Measurements from ENCODE around the gene ZP2. TPM values are rescaled to one million over a fixed set of nuclear protein-coding genes. Genes with fewer than 3 reads are reported as not detected.
"Not testable (repeated sequence)": the region's sequence is repeated elsewhere in the genome, so short reads cannot be mapped to it uniquely, and the experiment has no call there.

The ZP2 gene
- total RNA-seq, 1 donor from 2014 or later: not detected

DNA sequence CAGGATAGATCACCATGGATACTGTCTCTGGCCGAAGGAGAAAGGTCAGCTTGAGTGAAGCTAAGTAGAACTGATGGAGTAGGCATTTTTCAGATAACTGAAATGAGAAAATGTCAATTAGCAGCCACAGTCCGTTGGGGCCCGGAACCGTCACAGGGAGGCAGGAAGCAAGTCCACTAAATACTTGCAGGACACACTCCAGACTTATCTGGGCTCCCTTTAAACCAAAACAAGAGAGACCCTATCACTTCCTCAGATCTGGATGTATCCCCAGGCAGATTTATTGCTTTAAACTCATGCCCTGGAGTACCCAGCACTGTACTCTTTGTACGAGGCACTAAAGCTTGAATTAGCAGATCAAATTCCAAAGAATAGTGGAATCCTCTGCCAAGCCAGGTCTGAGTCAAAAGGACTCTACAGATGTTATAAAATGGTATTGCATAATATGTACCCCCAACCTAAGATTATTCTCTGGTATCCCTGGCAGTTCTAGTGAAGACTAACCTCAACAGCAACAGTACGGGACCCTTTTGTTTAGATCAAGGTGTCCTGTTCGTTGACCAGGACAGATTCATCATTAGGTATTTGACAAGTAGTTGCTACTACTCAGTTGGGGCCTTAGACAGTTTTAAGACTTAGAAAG, 8.1 kb downstream of the ZP2 start:
- H3K4me3 Mint-ChIP-seq (ENCODE audit: unreplicated experiment): no peak overlapping the region
- H3K27me3 Mint-ChIP-seq (ENCODE audit: low read depth): peaks cover 50% of the 10 kb centered on the region
- H3K36me3 Mint-ChIP-seq (ENCODE audit: low read depth): no peaks in the 10 kb centered on the region
- no peak overlapping the region for H3K27ac Mint-ChIP-seq (ENCODE audit: unreplicated experiment)
- no peak for TF ChIP-seq CTCF (IDR thresholded peaks at IDR 0.05)
- H3K9me3 Mint-ChIP-seq (ENCODE audit: low read depth): no peaks in the 10 kb centered on the region
- no peak for DNase-seq (ENCODE audit: low spot score)
- H3K4me1 Mint-ChIP-seq (ENCODE audit: low read depth): no peaks in the 10 kb centered on the region

DNA sequence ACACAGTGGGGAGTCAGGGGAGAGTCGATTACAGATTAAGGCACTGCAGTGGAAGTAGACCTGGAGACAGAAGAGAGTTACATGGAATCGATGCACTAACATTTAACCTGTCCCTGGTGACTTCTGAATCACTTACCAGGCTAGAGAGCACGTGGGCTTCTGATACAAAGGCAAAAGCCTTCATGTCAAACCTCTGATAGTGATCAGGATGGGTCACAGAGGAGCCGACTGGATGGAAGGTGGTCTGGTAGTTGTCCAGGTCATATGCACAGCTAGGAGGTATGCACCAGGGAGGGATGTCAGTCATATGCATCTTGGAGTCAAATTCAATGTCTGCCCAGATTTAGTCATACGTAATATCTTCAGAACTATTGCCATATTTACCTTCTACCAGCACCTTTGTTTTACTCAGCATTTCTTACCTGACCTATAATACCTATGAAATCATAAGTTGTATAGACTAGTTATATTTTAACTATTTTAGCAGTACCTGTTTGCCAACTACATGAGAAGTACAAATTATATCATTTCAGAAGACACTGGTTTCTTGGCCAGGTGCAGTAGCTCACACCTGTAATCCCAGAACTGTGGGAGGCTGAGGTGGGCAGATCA, 11.7 kb downstream of the ZP2 start:
- Mint-ChIP-seq H3K9me3 (ENCODE audit: low read depth) (no peaks in the 10 kb centered on the region), H3K27ac (ENCODE audit: unreplicated experiment) (no peak overlapping the region), H3K27me3 (ENCODE audit: low read depth) (peaks cover 55% of the 10 kb centered on the region), H3K36me3 (ENCODE audit: low read depth) (no peaks in the 10 kb centered on the region), H3K4me1 (ENCODE audit: low read depth) (no peaks in the 10 kb centered on the region), H3K4me3 (ENCODE audit: unreplicated experiment) (no peak overlapping the region)
- TF ChIP-seq CTCF (IDR thresholded peaks at IDR 0.05): no peak
- DNase-seq (ENCODE audit: low spot score): no peak

GRCh38 chr16:21197621-21198020, 13.8 kb downstream of the ZP2 start:
- Mint-ChIP-seq H3K4me1 (ENCODE audit: low read depth) (no peaks in the 10 kb centered on the region), H3K27ac (ENCODE audit: unreplicated experiment) (no peak overlapping the region), H3K27me3 (ENCODE audit: low read depth) (peaks cover 53% of the 10 kb centered on the region), H3K4me3 (ENCODE audit: unreplicated experiment) (no peak overlapping the region), H3K36me3 (ENCODE audit: low read depth) (no peaks in the 10 kb centered on the region), H3K9me3 (ENCODE audit: low read depth) (no peaks in the 10 kb centered on the region)
- DNase-seq (ENCODE audit: low spot score): no peak
- TF ChIP-seq CTCF (IDR thresholded peaks at IDR 0.05): no peak

DNA sequence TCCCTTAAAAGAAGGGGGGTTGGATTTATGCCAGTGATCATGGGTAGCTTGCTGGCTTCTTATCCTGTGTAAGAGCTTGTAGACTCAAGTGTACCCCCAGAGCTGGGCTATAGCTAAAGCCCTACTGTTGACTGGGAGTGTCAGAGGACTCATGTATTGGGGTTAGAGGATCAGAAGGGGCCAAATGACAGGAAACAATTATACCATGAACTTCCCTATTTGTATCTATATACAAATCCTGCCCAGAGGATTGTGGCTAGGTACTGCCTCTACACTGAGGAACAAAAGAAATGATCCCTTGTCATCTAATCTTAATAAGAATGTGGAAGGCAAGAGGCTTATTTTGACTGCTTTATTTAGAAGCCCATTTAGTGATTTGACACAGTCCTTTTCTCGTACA, 14.3 kb downstream of the ZP2 start:
- no peak for TF ChIP-seq CTCF (IDR thresholded peaks at IDR 0.05)
- H3K4me1 Mint-ChIP-seq (ENCODE audit: low read depth): no peaks in the 10 kb centered on the region
- H3K27ac Mint-ChIP-seq (ENCODE audit: unreplicated experiment): no peak overlapping the region
- no peaks in the 10 kb centered on the region for H3K36me3 Mint-ChIP-seq (ENCODE audit: low read depth)
- DNase-seq (ENCODE audit: low spot score): no peak
- no peak overlapping the region for H3K4me3 Mint-ChIP-seq (ENCODE audit: unreplicated experiment)
- peaks cover 51% of the 10 kb centered on the region for H3K27me3 Mint-ChIP-seq (ENCODE audit: low read depth)
- no peaks in the 10 kb centered on the region for H3K9me3 Mint-ChIP-seq (ENCODE audit: low read depth)

DNA sequence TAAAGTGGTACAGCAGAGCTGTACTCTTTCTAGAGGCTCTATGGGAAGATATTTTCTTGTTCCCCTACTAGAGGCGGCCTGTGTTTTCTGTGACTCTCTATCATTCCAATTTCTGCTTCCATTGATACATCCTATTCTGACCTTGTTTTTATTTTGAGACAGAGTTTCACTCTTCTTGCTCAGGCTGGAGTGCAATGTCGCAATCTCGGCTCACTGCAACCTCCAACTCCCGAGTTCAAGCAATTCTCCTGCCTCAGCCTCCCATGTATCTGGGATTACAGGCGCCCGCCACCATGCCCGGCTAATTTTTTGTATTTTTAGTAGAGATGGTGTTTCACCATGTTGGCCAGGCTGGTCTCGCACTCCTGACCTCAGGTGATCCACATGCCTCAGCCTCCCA, 16.0 kb downstream of the ZP2 start:
- H3K4me1 Mint-ChIP-seq (ENCODE audit: low read depth); DNase-seq (ENCODE audit: low spot score); H3K4me3 Mint-ChIP-seq (ENCODE audit: unreplicated experiment); H3K36me3 Mint-ChIP-seq (ENCODE audit: low read depth); H3K9me3 Mint-ChIP-seq (ENCODE audit: low read depth); H3K27ac Mint-ChIP-seq (ENCODE audit: unreplicated experiment): not testable (repeated sequence)
- H3K27me3 Mint-ChIP-seq (ENCODE audit: low read depth): peaks cover 36% of the 10 kb centered on the region

- no peak for TF ChIP-seq CTCF (IDR thresholded peaks at IDR 0.05)
- H3K9me3 Mint-ChIP-seq (ENCODE audit: low read depth): peaks cover 3% of the 10 kb centered on the region
- no peak overlapping the region for H3K4me3 Mint-ChIP-seq (ENCODE audit: unreplicated experiment)
- no peak for DNase-seq (ENCODE audit: low spot score)
- H3K4me1 Mint-ChIP-seq (ENCODE audit: low read depth): no peaks in the 10 kb centered on the region
- H3K36me3 Mint-ChIP-seq (ENCODE audit: low read depth): no peaks in the 10 kb centered on the region
- H3K27ac Mint-ChIP-seq (ENCODE audit: unreplicated experiment): no peak overlapping the region
- peaks cover 33% of the 10 kb centered on the region for H3K27me3 Mint-ChIP-seq (ENCODE audit: low read depth)
Observed at GRCh38 chr16:21194771-21195301, 16.5 kb downstream of the ZP2 start.

Measured in chondrocyte (in vitro differentiated cells).